Muscle of arm (tissue), 12 donors: ENCODE measurements around the gene CDC42BPB. TPM values are rescaled to one million over a fixed set of nuclear protein-coding genes. Genes with fewer than 3 reads are reported as not detected.

Source experiments
- DNase-seq: peaks from one replicate; pipeline ENCODE4 v3.0.0-alpha.2; 2013
- polyA plus RNA-seq, 12 donors: library from polyadenylated mRNA; unstranded; fragments of 120-200 nt; gene quantifications; one replicate each; pipeline ENCODE4 v1.2.1, GENCODE V29; 2013; ENCODE audit not compliant: insufficient read length in 12 of 12

The CDC42BPB gene
- polyA plus RNA-seq, 12 donors, result 33.9 to 62.4 (median 52.0) TPM; not detected in 1

DNA sequence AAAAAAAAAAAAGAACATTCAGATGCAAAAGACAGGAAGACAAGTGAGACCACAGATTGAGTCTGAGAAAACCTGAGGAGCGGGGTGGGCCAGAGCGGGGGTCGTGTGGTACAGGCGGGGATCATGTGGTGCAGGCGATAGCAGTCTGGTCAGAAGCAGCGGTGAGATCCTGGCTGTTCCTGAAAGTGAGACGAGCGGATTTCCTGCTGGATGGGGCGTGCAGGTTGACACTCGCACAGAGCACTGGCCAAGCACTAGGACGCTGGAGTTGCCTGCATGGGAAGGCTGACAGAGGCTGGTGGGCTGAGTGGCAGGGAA, 35.7 kb downstream of the CDC42BPB start:
- no peak for DNase-seq

DNA sequence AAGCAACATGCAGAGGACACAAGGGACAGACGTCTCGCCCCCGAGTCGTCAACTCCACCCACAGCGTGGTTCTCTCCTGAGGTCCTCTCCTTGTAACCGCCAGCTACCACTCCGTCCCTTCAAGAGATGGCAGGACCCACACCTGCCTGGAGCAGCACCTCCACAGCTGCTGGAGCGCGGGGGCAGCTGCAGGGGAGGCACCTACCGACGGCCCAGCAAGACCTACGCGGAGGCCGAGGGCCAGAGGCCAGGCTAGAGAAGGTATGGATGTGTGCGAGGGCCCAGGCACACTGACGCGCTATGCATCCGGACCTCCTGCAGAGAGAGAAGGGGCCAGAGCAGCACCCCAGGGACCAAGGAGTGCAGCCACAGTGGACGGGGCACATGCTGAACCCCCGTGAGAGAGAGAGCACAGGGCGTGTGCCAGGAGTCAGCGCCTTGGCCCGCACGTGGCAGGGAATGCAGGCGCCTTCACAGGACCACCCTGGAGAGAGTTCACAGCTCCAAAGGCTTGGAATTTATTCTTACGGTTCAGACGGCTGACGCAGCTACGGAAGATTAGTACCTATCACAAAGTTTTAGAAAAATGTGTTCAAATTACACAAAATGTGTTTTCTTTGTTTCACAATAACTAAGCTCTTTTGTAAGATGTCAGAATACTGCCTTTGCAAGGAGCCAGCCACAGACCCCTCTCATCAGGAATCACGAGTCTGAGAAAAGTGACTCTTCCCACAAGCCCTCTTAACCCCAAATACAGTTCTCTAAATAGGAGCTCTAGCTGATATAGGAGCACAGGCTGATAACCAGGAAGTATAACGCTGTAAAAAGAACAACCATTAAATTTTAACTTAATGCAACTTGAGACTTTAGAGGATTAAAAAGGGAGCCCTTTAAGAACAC, 36.8 kb downstream of the CDC42BPB start:
- DNase-seq, result no peak

GRCh38 chr14:103019826-103020225, 37.5 kb downstream of the CDC42BPB start:
- DNase-seq, result no peak

DNA sequence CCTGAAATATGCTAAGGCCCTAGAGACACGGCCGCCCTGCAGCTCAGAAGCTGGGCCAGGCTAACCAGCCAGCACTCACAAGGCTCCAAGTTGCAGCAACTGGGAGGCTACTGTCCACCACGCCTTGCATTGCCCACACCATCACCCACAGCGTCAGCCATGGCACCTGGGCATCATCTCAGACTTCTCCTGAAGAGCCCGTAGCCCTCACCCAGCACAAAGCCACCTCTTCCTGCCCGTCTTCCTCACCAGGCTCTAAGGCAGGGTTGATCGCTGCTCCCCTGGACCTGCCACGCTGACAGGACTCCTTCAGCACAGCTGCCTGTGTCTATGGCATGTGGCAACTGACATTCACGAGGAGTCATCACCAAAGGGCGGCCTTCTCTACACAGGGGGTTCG, 38.1 kb downstream of the CDC42BPB start:
- DNase-seq, result no peak

- no peak for DNase-seq
Measured at GRCh38 chr14:103016594-103016993, 40.8 kb downstream of the CDC42BPB start.

DNA sequence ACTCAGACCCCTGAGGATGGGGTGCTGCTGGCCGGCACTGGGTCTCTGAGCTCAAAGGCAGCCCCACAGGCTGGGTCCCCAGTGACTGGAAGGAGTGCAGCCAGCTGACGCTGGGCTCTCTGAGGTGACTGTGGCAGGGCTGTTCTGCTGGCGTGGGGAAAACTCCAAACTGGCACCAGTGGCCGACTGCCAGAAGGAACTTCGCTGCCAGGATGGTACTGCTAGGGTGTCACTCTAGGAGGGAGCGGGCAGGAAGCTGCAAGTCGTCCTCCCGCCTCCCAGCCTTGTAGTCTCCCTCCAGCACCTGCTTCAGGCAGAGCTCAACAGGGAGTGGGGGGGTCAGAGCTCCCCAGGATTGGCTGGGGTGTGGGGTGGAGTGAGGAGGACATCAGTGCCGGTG, 41.3 kb downstream of the CDC42BPB start:
- DNase-seq, result no peak

GRCh38 chr14:103015426-103015825, 41.9 kb downstream of the CDC42BPB start:
- no peak for DNase-seq

GRCh38 chr14:103014466-103015228, 42.7 kb downstream of the CDC42BPB start:
- DNase-seq, result no peak

DNA sequence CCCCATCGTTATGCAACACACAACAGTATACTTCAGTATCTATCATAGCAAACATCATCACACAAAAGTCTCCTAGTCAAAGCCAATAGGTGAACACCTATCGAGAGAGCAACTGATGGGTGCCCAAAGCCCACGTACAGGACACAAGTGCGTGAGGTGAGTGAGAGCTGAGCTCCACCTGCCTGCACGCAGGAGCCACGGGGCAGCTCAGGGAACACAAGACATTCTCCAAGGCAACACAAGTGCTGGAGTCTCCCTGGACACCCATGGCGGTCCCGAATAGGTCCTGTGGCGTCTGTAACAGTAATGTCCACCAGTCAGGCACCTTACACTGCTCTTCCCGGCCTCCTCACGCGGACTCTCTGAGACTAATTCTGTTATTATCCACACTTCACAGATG, 44.3 kb downstream of the CDC42BPB start:
- DNase-seq, result no peak

GRCh38 chr14:103009559-103009958, 47.8 kb downstream of the CDC42BPB start:
- no peak for DNase-seq

DNA sequence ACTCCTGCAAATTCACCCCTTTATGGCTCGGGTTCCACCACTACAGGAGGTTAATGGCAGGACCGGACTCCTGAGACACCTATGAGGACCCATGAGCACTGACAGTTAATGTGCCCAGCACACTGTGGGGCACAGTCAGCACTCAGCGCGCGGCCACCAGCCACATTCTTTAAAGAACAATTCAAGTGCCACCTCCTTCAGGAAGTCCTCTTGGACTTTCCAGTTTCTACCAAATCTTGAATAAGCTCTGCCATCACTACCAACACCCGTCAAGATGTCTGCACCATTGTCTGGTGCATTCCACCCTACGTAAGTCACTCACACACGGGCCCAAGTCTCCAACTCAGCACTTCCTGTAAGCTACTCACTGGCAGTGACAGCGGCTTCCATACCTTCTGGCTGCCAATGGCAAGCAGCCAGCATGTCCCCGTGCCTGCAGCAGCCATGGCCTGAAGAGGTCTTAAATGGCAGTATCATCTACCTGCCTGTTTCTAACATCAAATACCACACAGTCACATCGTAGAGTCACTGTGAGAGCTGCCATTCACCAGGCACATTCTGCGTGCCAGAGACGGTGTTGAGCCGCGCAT, 48.5 kb downstream of the CDC42BPB start:
- peak; percentile 36 for DNase-seq

DNA sequence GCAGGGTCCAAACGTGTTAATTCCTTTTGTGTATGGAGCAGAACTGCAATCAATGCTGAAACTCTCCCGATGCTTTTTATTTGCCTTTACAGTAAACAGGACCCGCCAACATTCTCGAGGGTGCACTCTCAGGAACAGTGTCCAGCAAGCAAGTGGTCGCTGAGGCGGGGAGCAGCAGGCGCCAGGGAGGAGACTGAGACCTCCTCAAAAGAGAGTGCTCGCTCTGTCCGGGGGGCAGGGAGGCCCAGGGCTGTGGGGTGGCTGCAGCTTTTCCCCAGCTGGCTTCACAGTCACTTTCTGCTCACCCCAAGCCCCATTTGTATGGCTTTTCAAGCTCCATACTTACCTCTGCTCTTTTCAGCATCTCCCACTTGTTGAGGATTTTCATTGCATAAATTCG, 49.2 kb downstream of the CDC42BPB start:
- no peak for DNase-seq

DNA sequence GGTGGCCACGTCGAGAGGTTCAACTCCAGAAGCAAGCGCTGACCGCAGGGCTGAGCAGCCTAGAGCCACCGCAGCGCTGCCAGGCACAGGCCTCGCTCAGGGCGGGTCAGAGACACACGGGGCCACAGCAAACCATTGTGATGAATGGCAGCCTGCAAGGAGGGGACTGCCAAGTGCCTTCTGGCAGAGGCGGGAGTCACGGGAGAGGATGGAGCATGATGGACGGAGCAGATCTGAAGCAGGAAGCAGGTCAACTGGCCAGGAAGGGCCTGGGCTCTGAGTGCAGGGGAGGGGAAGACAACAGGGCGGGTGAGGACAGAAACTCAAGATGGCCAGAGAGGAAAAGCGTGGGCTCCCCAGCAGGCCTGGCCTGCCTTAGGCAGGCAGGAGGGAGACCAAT, 49.8 kb downstream of the CDC42BPB start:
- DNase-seq, result peak; percentile 30

- DNase-seq, result no peak
Measured at GRCh38 chr14:103006991-103007520, 50.3 kb downstream of the CDC42BPB start.

DNA sequence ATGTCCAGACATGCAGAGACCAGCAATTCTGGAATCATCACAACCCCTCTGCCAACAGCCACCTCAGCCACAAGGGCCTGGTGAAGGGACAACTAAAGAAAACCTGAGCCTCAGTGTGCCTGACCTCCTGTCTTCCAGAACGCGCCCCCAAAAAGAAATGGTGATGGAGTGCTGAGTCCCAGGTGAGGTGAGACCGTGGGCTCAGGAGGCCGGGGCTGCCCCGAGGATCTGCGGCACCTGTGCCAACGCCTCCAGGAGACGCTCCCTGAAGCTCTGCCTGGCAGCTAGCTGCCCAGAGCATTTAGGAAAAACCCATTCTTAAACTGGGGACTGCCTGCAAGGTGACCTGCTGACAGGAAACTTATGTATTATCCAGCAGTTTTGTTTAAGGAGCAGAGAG, 51.2 kb downstream of the CDC42BPB start:
- DNase-seq, result no peak

- DNase-seq, result no peak
Measured at GRCh38 chr14:103003850-103004249, 53.5 kb downstream of the CDC42BPB start.

DNA sequence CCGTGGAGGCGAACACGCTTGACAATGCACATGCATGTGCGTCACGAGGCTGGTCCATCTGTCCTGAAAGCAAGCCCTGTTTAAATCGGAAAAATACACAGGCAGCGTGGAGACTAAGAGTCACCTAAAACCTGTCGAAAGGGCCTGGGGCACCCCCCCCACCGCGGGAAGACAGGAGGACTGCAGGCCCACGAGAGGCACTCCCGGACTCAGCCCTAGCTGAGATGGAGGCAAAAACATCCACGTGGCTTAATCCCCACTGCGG, 54.1 kb downstream of the CDC42BPB start:
- DNase-seq, result no peak

DNA sequence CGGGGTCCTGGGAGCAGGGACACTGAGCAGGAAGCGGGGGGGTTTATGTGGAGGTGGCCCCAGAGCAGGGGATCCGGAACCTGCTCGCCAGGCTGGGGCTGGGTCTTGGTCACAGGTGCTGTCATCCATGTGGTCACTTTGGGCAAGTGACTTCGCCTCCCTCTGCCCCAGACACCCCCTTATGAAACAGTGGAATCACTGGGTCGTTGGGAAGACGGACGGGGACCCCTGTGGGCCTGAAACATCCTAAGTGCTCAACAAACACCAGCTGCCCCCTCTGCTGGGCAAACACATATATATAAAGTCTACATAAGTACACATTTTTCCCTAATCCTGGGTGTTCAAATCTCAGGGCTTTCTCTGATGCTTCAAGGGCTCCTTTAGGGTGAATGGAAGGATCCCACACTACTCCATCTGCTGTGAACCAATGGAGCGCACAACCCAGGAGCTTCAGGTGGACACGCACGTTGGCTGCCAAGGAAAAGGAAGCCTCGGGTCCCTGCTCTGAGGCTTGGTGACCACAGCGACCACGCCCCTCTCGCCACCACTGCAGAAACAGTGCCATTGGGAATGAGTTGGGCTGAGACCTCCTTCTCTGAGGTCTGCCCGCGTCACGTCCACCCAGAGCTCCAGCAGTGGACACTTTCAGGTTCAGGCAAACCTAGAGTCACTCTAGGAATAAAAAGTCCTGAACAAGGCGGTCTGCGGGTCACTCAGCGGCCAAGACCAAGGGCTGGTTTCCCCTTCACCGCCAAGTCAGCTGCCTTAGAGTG, 54.6 kb downstream of the CDC42BPB start:
- no peak for DNase-seq

DNA sequence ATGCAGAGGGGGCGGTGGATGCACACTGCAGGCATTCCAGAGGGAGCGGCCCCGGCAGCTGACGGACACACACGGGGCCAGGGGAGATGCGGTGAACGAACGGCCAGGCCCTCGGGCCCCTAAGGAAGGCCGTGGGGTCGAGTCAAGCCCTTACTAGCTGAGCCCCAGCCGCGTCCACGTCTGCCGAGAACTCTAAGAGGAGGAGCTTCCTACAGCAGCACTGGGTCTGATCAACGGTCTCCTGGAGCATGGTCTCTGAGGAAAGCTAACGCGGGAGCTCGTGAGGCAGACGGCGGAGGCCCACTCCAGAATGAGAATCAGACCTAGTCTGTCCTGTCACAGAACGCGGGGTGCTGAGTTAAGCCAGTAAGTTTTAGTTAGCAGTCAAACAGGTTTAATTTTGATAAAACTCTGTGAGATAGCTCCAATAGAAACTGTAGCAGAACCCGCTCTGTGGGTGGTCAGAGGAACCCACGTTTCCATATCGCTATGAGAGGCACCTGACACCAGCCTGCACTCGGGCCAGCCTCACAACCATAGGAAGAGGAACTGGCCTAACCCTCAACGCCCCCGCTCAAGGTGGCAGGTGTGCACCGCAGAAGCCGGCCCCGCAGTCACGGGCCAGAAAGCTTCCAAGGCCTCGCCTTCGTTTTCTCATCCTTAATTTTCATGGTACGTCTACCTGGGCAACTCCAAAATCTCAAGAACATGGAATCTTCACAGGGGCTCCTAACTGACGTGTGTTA, 55.5 kb downstream of the CDC42BPB start:
- DNase-seq, result no peak

GRCh38 chr14:103001226-103001625, 56.1 kb downstream of the CDC42BPB start:
- DNase-seq, result no peak

- no peak for DNase-seq
Measured at GRCh38 chr14:103000291-103000921, 56.9 kb downstream of the CDC42BPB start.
